Parathyroid adenoma (tissue), 2 donors: ENCODE results near the gene RAPGEF4.

ENCODE experiments used
- H2AFZ ChIP-seq: fragments of 300-600 bp; sonication (generic); one replicate; pipeline ENCODE4 v1.7.0; 2017; ENCODE audit warnings: antibody characterized with exemption, mild to moderate bottlenecking
- H3K27ac ChIP-seq: fragments of 300-600 bp; sonication (generic); one replicate; pipeline ENCODE4 v1.7.0; 2017
- H3K27me3 ChIP-seq: fragments of 300-600 bp; sonication (generic); one replicate; pipeline ENCODE4 v1.7.0; 2017; ENCODE audit warnings: low read length; ENCODE audit not compliant: control insufficient read depth, insufficient read depth
- H3K36me3 ChIP-seq: fragments of 300-600 bp; sonication (generic); one replicate; pipeline ENCODE4 v1.7.0; 2017; ENCODE audit warnings: low read length; ENCODE audit not compliant: control insufficient read depth, insufficient read depth
- H3K4me1 ChIP-seq: fragments of 300-600 bp; sonication (generic); one replicate; pipeline ENCODE4 v1.7.0; 2017; ENCODE audit warnings: control low read depth
- H3K4me2 ChIP-seq: fragments of 300-600 bp; sonication (generic); one replicate; pipeline ENCODE4 v1.7.0; 2017; ENCODE audit warnings: low read length
- H3K4me3 ChIP-seq: fragments of 300-600 bp; sonication (generic); one replicate; pipeline ENCODE4 v1.7.0; 2017; ENCODE audit warnings: low read depth, low read length
- H3K79me2 ChIP-seq: fragments of 300-600 bp; sonication (generic); one replicate; pipeline ENCODE4 v1.7.0; 2017; ENCODE audit warnings: control low read depth
- H3K9ac ChIP-seq: fragments of 300-600 bp; sonication (generic); one replicate; pipeline ENCODE4 v1.7.0; 2017; ENCODE audit warnings: mild to moderate bottlenecking
- H3K9me3 ChIP-seq: fragments of 300-600 bp; sonication (generic); one replicate; pipeline ENCODE4 v1.7.0; 2017; ENCODE audit warnings: low read length; ENCODE audit not compliant: control insufficient read depth
- CTCF ChIP-seq: fragments of 300-600 bp; sonication (generic); IDR thresholded peaks from one replicate; pipeline ENCODE4 v1.7.0; 2017; ENCODE audit warnings: antibody characterized with exemption, mild to moderate bottlenecking
- donor health status: primary hyperparathyroidism.

RAPGEF4 gene

DNA sequence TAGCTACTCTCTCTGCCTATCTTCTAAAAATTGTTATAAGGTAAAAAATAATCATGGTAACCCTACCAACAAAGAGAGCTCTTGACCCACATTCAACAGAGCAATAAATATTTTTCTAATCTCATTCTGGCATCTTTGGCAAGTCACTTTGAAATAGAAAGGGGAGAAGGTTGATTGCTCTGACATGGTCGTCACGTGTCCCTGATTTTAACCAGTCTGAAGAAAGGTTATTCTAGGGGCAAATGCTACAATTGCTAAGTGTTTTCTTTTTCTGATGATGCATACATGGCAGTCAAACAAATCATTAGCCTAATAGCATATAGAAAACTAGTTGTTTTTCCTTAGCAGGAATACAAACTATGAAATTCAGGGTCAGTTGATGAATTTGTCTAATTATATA lies 186.7 kb downstream of the RAPGEF4 start:
- TF ChIP-seq CTCF, result no peak
- H3K79me2 ChIP-seq, result peaks cover 2% of the 10 kb centered on the region
- no peak overlapping the region for H3K4me3 ChIP-seq
- H3K4me2 ChIP-seq, result no peak overlapping the region
- H2AFZ ChIP-seq, result no peak overlapping the region
- no peaks in the 10 kb centered on the region for H3K27me3 ChIP-seq
- H3K4me1 ChIP-seq, result peaks cover 15% of the 10 kb centered on the region
- no peaks in the 10 kb centered on the region for H3K36me3 ChIP-seq
- no peaks in the 10 kb centered on the region for H3K9me3 ChIP-seq
- no peak overlapping the region for H3K27ac ChIP-seq
- H3K9ac ChIP-seq, result no peak overlapping the region

DNA sequence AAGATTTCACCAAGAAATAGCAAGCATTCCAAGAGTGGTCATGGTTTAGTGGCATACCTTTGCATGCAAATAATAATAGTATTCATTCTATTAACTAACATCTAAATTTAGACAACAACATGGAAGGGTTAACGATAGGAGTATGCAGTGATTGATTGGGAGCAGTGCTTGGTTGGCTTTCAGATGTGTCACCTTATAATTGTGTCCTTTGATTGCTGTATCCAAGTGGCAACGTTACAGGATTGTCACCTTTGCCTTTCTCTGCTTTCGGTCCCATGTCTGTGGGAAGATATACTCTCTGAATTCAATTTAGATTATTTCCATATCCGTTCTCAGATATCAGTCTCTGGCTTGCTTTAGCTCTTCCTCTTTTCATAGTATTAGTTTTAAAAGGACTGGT lies 187.2 kb downstream of the RAPGEF4 start:
- no peak overlapping the region for H2AFZ ChIP-seq
- peaks cover 15% of the 10 kb centered on the region for H3K4me1 ChIP-seq
- no peaks in the 10 kb centered on the region for H3K9me3 ChIP-seq
- no peaks in the 10 kb centered on the region for H3K27me3 ChIP-seq
- no peak overlapping the region for H3K9ac ChIP-seq
- H3K79me2 ChIP-seq, result peaks cover 2% of the 10 kb centered on the region
- no peak for TF ChIP-seq CTCF
- H3K27ac ChIP-seq, result no peak overlapping the region
- H3K4me3 ChIP-seq, result no peak overlapping the region
- H3K36me3 ChIP-seq, result no peaks in the 10 kb centered on the region
- no peak overlapping the region for H3K4me2 ChIP-seq

- Histone ChIP-seq H3K4me3 (no peak overlapping the region), H3K9ac (no peak overlapping the region), H3K79me2 (peaks cover 2% of the 10 kb centered on the region), H3K9me3 (no peaks in the 10 kb centered on the region), H3K27me3 (no peaks in the 10 kb centered on the region), H3K36me3 (no peaks in the 10 kb centered on the region), H2AFZ (no peak overlapping the region), H3K27ac (no peak overlapping the region), H3K4me2 (no peak overlapping the region), H3K4me1 (peaks cover 15% of the 10 kb centered on the region)
- no peak for TF ChIP-seq CTCF
Measured at GRCh38 chr2:172924097-172924660, 188.5 kb downstream of the RAPGEF4 start.

- no peak overlapping the region for H3K9ac ChIP-seq
- H3K4me3 ChIP-seq, result no peak overlapping the region
- no peak overlapping the region for H3K4me2 ChIP-seq
- H2AFZ ChIP-seq, result no peak overlapping the region
- peaks cover 2% of the 10 kb centered on the region for H3K79me2 ChIP-seq
- no peak for TF ChIP-seq CTCF
- H3K27ac ChIP-seq, result no peak overlapping the region
- H3K9me3 ChIP-seq, result no peaks in the 10 kb centered on the region
- no peaks in the 10 kb centered on the region for H3K27me3 ChIP-seq
- no peaks in the 10 kb centered on the region for H3K36me3 ChIP-seq
- peaks cover 15% of the 10 kb centered on the region for H3K4me1 ChIP-seq
Measured at GRCh38 chr2:172925600-172925999, 190.0 kb downstream of the RAPGEF4 start.
